Uterus (tissue), 2 donors: ENCODE measurements around the gene STYXL1.

Experiments used
- POLR2A ChIP-seq, 2 donors: fragments of 450-650 bp; IDR thresholded peaks; one replicate each; pipeline ENCODE4 v1.6.1; 2016; ENCODE audit warnings: antibody characterized with exemption in 2 of 2, mild to moderate bottlenecking in 1 of 2, moderate library complexity in 1 of 2
- TF ChIP-seq, protein P1 (sequence below), 4 experiments: fragments of 200-600 bp in 2 of 4; fragments of 450-650 bp in 2 of 4; sonication (generic) in 2 of 4; IDR thresholded peaks; one replicate each; pipeline ENCODE4 v1.5.1; 2016 to 2019; ENCODE audit warnings: antibody characterized with exemption in 4 of 4, mild to moderate bottlenecking in 2 of 4, moderate library complexity in 1 of 4

DNA sequence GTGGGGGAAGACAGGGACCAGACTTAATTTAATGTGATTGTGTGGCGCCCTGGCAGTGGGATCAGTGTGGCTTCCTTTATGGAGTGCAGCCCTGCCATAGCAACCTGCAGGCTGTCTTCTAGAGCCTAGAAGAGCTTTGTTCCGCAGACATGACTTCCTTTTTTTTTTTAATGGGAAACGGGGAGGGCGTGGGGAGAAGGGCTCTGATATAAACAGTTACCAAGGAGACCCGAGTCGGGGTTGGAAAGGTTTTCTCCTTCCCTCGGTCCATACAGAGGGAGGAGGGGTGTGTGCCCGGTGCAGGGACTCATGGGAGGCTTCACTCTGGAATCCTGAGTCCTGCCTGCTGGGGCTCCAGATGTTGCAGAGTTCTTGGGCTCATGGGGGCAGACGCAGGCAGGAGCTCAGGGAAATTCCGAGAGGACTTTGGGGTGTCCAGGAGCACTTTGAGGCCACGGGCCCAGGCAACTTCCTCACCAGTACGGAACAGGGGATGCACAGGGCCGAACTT lies 80.3 kb downstream of the STYXL1 start:
- TF ChIP-seq, protein P1, sequence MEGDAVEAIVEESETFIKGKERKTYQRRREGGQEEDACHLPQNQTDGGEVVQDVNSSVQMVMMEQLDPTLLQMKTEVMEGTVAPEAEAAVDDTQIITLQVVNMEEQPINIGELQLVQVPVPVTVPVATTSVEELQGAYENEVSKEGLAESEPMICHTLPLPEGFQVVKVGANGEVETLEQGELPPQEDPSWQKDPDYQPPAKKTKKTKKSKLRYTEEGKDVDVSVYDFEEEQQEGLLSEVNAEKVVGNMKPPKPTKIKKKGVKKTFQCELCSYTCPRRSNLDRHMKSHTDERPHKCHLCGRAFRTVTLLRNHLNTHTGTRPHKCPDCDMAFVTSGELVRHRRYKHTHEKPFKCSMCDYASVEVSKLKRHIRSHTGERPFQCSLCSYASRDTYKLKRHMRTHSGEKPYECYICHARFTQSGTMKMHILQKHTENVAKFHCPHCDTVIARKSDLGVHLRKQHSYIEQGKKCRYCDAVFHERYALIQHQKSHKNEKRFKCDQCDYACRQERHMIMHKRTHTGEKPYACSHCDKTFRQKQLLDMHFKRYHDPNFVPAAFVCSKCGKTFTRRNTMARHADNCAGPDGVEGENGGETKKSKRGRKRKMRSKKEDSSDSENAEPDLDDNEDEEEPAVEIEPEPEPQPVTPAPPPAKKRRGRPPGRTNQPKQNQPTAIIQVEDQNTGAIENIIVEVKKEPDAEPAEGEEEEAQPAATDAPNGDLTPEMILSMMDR (IDR thresholded peaks at IDR 0.05), result no peak
- no peak for TF ChIP-seq POLR2A (IDR thresholded peaks at IDR 0.05)
